Endothelial cell of umbilical vein (primary cell): Measurements from ENCODE around the gene SLC9C1. TPM values are rescaled to one million over a fixed set of nuclear protein-coding genes. Genes with fewer than 3 reads are reported as not detected.

Source experiments
- BruUV-seq: library from RNA; stranded (reverse); fragments of 400-500 nt; replicated peaks from 2 replicates; lab custom pipeline; 2021; lab: Mats Ljungman, UMichigan
- CTCF ChIA-PET: fragments of 300-600, 350-600 bp; sonication (Branson Sonifier 250); formaldehyde crosslinking; loops from one replicate; lab custom pipeline; 2021; ENCODE audit warnings: antibody characterized with exemption, inconsistent platforms; lab: Charles Lee
- POLR2A ChIA-PET: fragments of 300-600, 350-600 bp; sonication (Branson Sonifier 250); formaldehyde crosslinking; loops from one replicate; lab custom pipeline; 2021; ENCODE audit warnings: antibody characterized with exemption, inconsistent platforms; lab: Charles Lee
- DNase-seq: peaks from one replicate; pipeline ENCODE4 v3.0.0-alpha.2; 2011; ENCODE audit warnings: low read depth, low spot score
- FAIRE-seq: peaks from 2 replicates; lab custom pipeline; 2011; peaks lifted over from hg19 to GRCh38; lab: Jason Lieb, UNC
- H2AFZ ChIP-seq: 2 replicates; pipeline ENCODE4 v1.6.0; 2012; ENCODE audit warnings: low read depth, low read length, control low read depth, inconsistent platforms
- H3K27ac ChIP-seq: 2 replicates; pipeline ENCODE4 v1.5.1; 2011; ENCODE audit warnings: low read depth, mild to moderate bottlenecking, control low read depth, low read length, moderate library complexity; ENCODE audit not compliant: insufficient read depth
- H3K27me3 ChIP-seq, 2 experiments: 2 replicates each; pipeline versions ENCODE4 v1.6.0 to v1.6.1; 2011; ENCODE audit warnings: low read length in 2 of 2, mixed read lengths in 1 of 2; ENCODE audit not compliant: control insufficient read depth in 2 of 2, insufficient read depth in 2 of 2
- H3K36me3 ChIP-seq, 2 experiments: 2 replicates in 1 of 2; 3 replicates in 1 of 2; pipeline ENCODE4 v1.5.1; 2011; ENCODE audit warnings: low read length in 2 of 2, mild to moderate bottlenecking in 1 of 2, moderate library complexity in 1 of 2; ENCODE audit not compliant: control insufficient read depth in 2 of 2, insufficient read depth in 2 of 2; ENCODE audit errors: extremely low read depth in 1 of 2
- H3K4me1 ChIP-seq: 3 replicates; pipeline ENCODE4 v1.5.1; 2011; ENCODE audit warnings: mild to moderate bottlenecking, low read length; ENCODE audit not compliant: control insufficient read depth, insufficient read depth; ENCODE audit errors: extremely low read depth
- H3K4me2 ChIP-seq: 2 replicates; pipeline ENCODE4 v1.6.1; 2011; ENCODE audit warnings: low read length, control low read depth, mixed read lengths; ENCODE audit not compliant: insufficient read depth
- H3K4me3 ChIP-seq, 3 experiments: fragments of 200-600 bp in 1 of 3; sonication (generic), shearing (Covaris generic) in 1 of 3; replicated peaks in 1 of 3; 2 replicates each; pipeline ENCODE4 v1.5.1; 2011 to 2016; ENCODE audit warnings: control low read depth in 3 of 3, low read length in 3 of 3, mild to moderate bottlenecking in 2 of 3, inconsistent platforms in 1 of 3, low read depth in 1 of 3, moderate library complexity in 1 of 3; ENCODE audit not compliant: insufficient read depth in 1 of 3
- H3K79me2 ChIP-seq: 2 replicates; pipeline ENCODE4 v1.6.0; 2012; ENCODE audit warnings: low read length, inconsistent platforms; ENCODE audit not compliant: control insufficient read depth, insufficient read depth
- H3K9ac ChIP-seq: replicated peaks from 2 replicates; pipeline ENCODE3; 2011; ENCODE audit warnings: low read length, control low read depth; ENCODE audit not compliant: insufficient read depth; ENCODE audit errors: extremely low read depth
- H3K9me1 ChIP-seq: replicated peaks from 3 replicates; pipeline ENCODE4 v1.6.0; 2011; ENCODE audit warnings: mild to moderate bottlenecking, low read length; ENCODE audit not compliant: control insufficient read depth, insufficient read depth; ENCODE audit errors: extremely low read depth
- H3K9me3 ChIP-seq: replicated peaks from 2 replicates; pipeline ENCODE4 v1.5.1; 2012; ENCODE audit warnings: low read length, inconsistent platforms; ENCODE audit not compliant: control insufficient read depth, insufficient read depth
- H4K20me1 ChIP-seq: replicated peaks from 2 replicates; pipeline ENCODE3; 2011; ENCODE audit warnings: mild to moderate bottlenecking, low read length; ENCODE audit not compliant: control insufficient read depth, insufficient read depth; ENCODE audit errors: extremely low read depth
- EZH2 ChIP-seq: IDR thresholded peaks from 2 replicates; pipeline ENCODE4 v1.6.1; 2012; ENCODE audit warnings: borderline replicate concordance, low read depth, mild to moderate bottlenecking, moderate library complexity, low read length, inconsistent platforms; ENCODE audit not compliant: severe bottlenecking
- FOS ChIP-seq: IDR thresholded peaks from 2 replicates; pipeline ENCODE4 v1.6.1; 2011; ENCODE audit warnings: mild to moderate bottlenecking, low read length, moderate library complexity, borderline replicate concordance; ENCODE audit not compliant: insufficient read depth
- GATA2 ChIP-seq: IDR thresholded peaks from 2 replicates; pipeline ENCODE4 v1.7.0; 2011; ENCODE audit warnings: low read depth, mild to moderate bottlenecking, moderate library complexity, mixed read lengths, low read length; ENCODE audit not compliant: insufficient read length, insufficient read depth
- JUN ChIP-seq: IDR thresholded peaks from 2 replicates; pipeline ENCODE4 v1.6.1; 2011; ENCODE audit warnings: borderline replicate concordance, low read depth; ENCODE audit not compliant: insufficient read length, insufficient read depth
- MYC ChIP-seq: IDR thresholded peaks from one replicate; pipeline ENCODE4 v1.6.1; 2011; ENCODE audit warnings: mild to moderate bottlenecking, low read depth, low read length
- POLR2A ChIP-seq: IDR thresholded peaks from 2 replicates; pipeline ENCODE4 v1.6.1; 2012; ENCODE audit warnings: low read depth, mild to moderate bottlenecking, control low read depth, low read length
- POLR2AphosphoS5 ChIP-seq: IDR thresholded peaks from 2 replicates; pipeline ENCODE4 v1.6.1; 2012; ENCODE audit warnings: low read depth, mild to moderate bottlenecking, control low read depth, low read length, moderate library complexity; ENCODE audit not compliant: insufficient read depth
- dilution Hi-C: fragments of 300-500 bp; cut with MboI; formaldehyde crosslinking; loops from one replicate; pipeline ENCODE4 v1.15.0; 2019; ENCODE audit warnings: low sequenced_read_pairs; ENCODE audit not compliant: extremely low pct_ligation_motif_present
- intact Hi-C: fragments of 100-400 bp; cut with micrococcal nuclease; formaldehyde crosslinking; loops from one replicate; pipeline ENCODE4 v1.10.0; 2022
- polyA plus RNA-seq, 4 experiments: library from polyadenylated mRNA; depleted of rRNA in 3 of 4; stranded (reverse) in 3 of 4; unstranded in 1 of 4; fragments of >200 nt; gene quantifications; 2 replicates each; pipeline versions ENCODE4 v1.2.1 to v1.2.3, GENCODE V29; 2011 to 2012; ENCODE audit warnings: missing spikeins in 1 of 4
- total RNA-seq: library from RNA; stranded (reverse); gene quantifications from 2 replicates; pipeline ENCODE4 v1.2.3, GENCODE V29; 2021
- TF ChIP-seq, protein P1 (sequence below), 2 donors: IDR thresholded peaks; 1 replicate in 1 of 2; 2 replicates in 1 of 2; pipeline ENCODE4 v1.5.1; 2011; ENCODE audit warnings: low read length in 2 of 2, mild to moderate bottlenecking in 2 of 2, moderate library complexity in 2 of 2, control low read depth in 1 of 2, inconsistent platforms in 1 of 2, low read depth in 1 of 2; ENCODE audit not compliant: insufficient read depth in 1 of 2; ENCODE audit errors: extremely low read depth in 1 of 2
- TF ChIP-seq, protein P2 (sequence below): IDR thresholded peaks from 2 replicates; pipeline ENCODE4 v1.6.1; 2011; ENCODE audit not compliant: insufficient read depth, insufficient read length

Gene SLC9C1
- total and polyA plus RNA-seq, 2 donors (not counting 3 experiments of a cell fraction or from before 2014, with no cell fraction given): not detected

DNA sequence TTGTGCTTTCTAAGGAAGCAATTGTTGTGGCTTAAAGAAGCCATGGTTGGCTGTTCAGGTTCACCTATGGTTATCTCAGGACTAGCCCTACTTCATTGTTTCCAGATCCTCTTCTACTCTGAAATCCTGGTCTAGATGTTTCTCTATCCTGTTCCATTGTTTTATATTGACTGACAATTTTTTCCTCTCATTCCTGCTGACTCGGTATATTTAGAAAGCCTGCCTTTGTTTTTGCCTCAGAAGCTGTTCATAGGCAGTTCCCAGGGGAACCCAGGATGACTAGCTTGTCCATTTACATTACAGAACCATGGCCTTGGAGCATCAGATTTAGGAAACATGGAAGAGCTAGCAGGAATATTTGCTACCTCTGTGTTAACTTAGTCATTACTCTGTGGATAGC, 64.0 kb downstream of the SLC9C1 start:
- H3K36me3 ChIP-seq: no peaks in the 10 kb centered on the region
- no peaks in the 10 kb centered on the region for H4K20me1 ChIP-seq
- no peaks in the 10 kb centered on the region for H3K79me2 ChIP-seq
- ChIA-PET POLR2A (no interaction called here), CTCF (no interaction called here)
- no peak overlapping the region for H3K27ac ChIP-seq
- H3K9me1 ChIP-seq: no peaks in the 10 kb centered on the region
- no peak overlapping the region for H3K4me3 ChIP-seq
- dilution Hi-C loops: no loop called here
- FAIRE-seq (no peak), DNase-seq (no peak)
- intact Hi-C loops: no loop called here
- no peak overlapping the region for H2AFZ ChIP-seq
- peaks cover 0 to 8% of the 10 kb centered on the region in 2 experiments for H3K27me3 ChIP-seq
- H3K4me1 ChIP-seq: no peaks in the 10 kb centered on the region
- H3K9me3 ChIP-seq: no peaks in the 10 kb centered on the region
- BruUV-seq: no TSS peak
- H3K4me2 ChIP-seq: no peak overlapping the region
- no peak overlapping the region for H3K9ac ChIP-seq
- TF ChIP-seq, protein P1, sequence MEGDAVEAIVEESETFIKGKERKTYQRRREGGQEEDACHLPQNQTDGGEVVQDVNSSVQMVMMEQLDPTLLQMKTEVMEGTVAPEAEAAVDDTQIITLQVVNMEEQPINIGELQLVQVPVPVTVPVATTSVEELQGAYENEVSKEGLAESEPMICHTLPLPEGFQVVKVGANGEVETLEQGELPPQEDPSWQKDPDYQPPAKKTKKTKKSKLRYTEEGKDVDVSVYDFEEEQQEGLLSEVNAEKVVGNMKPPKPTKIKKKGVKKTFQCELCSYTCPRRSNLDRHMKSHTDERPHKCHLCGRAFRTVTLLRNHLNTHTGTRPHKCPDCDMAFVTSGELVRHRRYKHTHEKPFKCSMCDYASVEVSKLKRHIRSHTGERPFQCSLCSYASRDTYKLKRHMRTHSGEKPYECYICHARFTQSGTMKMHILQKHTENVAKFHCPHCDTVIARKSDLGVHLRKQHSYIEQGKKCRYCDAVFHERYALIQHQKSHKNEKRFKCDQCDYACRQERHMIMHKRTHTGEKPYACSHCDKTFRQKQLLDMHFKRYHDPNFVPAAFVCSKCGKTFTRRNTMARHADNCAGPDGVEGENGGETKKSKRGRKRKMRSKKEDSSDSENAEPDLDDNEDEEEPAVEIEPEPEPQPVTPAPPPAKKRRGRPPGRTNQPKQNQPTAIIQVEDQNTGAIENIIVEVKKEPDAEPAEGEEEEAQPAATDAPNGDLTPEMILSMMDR (IDR thresholded peaks at IDR 0.05; ENCODE audit: extremely low read depth in 1 of 2, insufficient read depth in 1 of 2, low read depth in 1 of 2, low read length in 2 of 2): no peak
- no peak for TF ChIP-seq POLR2AphosphoS5

DNA sequence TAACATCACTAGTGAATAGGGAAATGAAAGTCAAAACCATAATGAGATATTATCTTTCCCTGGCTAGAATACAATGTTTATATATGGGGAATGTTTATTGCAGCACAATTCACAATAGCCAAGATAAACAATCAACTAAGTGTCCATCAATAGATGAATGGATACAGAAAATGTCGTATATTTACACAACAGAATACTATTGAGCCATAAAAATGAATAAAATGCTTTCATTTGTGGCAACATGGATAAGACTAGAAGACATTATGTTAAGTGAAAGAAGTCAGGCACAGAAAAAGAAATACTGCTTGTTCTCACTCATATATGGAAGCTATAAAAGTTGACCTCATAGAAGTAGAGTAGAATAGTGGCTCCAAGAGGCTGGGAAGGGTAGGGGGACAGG, 65.2 kb downstream of the SLC9C1 start:
- POLR2A ChIA-PET: no interaction called here

More for the DNA sequence above, 65.2 kb downstream of the SLC9C1 start:
- H3K4me3 ChIP-seq: no peak overlapping the region
- H3K79me2 ChIP-seq: no peaks in the 10 kb centered on the region
- H3K9ac ChIP-seq: no peak overlapping the region
- no peaks in the 10 kb centered on the region for H3K36me3 ChIP-seq
- dilution Hi-C loops (no loop called here), intact Hi-C loops (no loop called here)
- no peaks in the 10 kb centered on the region for H3K9me3 ChIP-seq
- BruUV-seq: no TSS peak
- no peak overlapping the region for H2AFZ ChIP-seq
- H3K9me1 ChIP-seq: no peaks in the 10 kb centered on the region
- H3K27ac ChIP-seq: no peak overlapping the region
- CTCF ChIA-PET: no interaction called here
- no peaks in the 10 kb centered on the region for H3K4me1 ChIP-seq
- no peak for TF ChIP-seq POLR2AphosphoS5
- TF ChIP-seq JUN: no peak
- TF ChIP-seq EZH2: no peak
- no peak for TF ChIP-seq FOS
- TF ChIP-seq GATA2: no peak
- TF ChIP-seq, protein P2, sequence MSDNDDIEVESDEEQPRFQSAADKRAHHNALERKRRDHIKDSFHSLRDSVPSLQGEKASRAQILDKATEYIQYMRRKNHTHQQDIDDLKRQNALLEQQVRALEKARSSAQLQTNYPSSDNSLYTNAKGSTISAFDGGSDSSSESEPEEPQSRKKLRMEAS: no peak
- TF ChIP-seq POLR2A: no peak
- TF ChIP-seq, protein P1 (IDR thresholded peaks at IDR 0.05; ENCODE audit: extremely low read depth in 1 of 2, insufficient read depth in 1 of 2, low read depth in 1 of 2, low read length in 2 of 2): no peak
- TF ChIP-seq MYC: no peak
- no peaks in the 10 kb centered on the region for H4K20me1 ChIP-seq
- H3K27me3 ChIP-seq: peaks cover 0 to 8% of the 10 kb centered on the region in 2 experiments
- no peak overlapping the region for H3K4me2 ChIP-seq
- no peak for DNase-seq
- FAIRE-seq: no peak
